GF-D8 (cell line): ENCODE data around the gene CHMP1A.
A peak's percentile ranks its signal among the peaks of the same experiment; 100 is the strongest.

ENCODE experiments used
- DNase-seq: peaks from one replicate; lab custom pipeline; 2025; lab: John Stamatoyannopoulos, UW

CHMP1A gene

DNA sequence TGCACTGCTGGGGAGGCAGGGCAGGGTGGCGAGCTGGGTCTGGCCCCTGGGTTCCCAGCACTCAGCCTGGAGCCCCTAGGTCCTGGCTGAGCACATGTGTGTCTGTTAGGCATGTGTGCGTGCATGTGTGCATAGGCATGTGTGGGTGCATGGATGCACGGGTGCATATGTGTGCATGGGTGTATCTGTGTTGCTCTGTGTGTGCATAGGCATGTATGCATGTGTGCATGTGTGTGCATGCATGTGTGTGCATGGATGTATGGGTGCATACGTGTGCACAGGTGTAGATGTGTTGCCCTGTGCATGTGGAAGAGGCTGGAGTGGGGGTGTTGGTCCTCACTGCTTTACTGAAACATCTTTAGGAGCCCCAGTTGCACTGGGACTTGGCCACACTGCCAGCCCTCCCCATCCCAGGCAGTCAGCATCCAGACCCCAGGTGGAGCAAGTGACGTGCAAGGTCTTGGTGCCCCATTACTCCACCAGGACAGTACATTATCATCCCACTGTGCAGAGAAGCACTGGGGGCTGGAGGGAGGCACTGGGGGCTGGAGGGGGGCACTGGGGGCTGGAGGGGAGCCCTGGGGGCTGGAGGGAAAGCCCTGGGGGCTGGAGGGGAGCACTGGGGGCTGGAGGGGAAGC lies 54.4 kb downstream of the CHMP1A start:
- DNase-seq = no peak

DNA sequence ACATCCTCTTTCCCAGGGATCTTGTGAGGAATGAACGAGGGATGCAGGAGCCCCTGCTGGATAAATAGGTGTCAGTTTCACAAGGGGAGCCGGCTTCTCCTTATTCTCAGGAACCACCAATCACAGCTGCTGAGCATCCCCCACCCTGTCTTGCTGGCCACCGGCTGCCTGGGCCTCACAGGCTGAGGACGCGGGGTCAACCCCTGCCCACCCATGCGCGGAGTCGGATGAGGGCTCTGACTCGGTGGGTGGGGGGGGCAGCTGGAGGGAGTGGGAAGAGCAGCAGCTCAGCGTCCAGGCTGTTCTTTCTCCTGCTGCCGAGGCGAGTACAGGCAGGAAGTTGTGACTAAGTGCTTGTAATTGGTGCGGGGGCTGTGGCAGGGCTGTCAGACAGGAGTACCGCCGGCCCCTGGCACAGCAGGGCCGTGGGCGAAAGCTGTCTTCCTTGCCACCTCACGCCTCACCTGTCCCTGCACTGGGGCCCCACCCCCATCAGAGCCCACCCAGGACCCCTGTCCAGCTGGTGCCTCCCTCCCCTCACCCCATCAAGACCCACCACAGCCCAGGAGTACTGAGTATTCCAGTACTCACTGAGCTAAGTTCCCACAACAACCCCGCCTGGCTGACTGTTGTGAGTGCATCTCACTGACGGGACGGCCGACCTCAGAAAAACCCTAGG lies 55.1 kb downstream of the CHMP1A start:
- DNase-seq = peak; percentile 18

DNA sequence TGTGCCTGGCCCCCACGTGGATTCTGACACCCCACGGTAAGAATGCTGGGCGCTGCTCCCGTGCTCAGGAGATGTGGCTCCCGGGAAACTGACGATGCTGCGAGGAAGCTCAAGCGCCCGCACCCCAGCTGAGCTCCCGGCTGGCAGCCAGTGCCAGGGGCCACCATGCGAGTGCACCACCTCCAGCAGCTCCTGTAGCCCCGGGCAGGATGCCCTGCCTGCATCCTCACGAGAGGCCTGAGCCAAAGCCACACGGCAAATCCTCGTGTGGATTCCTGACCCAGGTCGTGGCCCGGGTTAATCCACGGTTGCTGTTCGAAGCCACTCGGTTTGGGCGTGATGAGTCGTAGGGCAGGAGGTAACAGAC lies 55.6 kb downstream of the CHMP1A start:
- no peak for DNase-seq

DNA sequence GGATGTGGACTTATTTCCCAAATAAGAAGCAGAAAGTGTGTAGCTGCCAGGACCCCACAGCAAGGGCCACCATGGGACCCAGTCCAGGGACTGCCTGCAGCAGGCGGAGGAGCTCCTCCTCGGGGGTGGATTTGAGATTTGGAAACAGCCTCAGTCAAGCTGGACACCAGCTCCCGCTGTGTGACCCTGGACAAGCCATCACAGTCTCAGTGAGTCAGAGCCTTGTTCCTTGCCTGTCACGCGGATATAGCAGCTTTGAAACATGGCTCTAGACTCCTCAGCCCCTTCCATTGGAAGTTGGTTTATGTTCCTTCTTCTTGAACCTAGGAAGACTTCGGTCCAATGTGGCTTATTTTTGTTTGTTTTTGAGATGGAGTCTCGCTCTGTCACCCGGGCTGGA lies 56.6 kb downstream of the CHMP1A start:
- no peak for DNase-seq

DNA sequence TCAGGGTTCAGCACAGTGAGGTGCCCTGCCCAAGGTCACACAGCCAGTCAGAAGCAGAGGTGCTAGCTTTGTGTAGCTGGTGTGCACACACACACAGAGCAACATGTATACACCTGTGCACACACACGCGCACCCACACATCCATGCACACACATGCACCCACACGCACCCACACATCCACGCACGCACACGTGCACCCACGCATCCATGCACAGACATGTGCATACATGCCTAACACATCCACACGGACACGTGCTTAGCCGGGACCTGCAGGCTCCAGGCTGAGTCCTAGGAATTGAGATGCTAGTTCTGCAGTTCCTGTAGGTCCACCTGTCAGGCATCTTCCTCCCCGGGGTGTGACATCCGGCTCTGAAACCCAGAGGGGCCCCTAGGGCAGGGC lies 57.1 kb downstream of the CHMP1A start:
- no peak for DNase-seq

DNA sequence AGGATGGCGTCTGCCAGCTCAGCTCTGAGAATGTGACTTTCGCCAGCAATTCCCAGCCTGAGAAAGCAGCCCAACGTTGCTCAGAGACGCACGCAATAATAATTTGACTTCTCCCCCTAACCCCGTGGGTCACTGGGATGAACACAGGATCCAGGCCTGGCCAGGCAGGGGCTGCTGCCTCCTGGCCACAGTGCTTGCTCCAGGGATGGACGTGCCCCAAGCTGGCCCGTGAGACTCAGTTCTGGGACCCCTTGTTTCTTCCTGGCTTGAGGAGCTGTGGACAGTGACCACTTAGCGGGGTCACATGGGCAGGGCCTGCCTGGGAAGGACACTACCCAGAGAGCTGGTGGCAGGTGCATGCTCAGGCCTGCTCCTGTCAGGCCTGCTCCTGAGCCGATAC lies 57.6 kb downstream of the CHMP1A start:
- no peak for DNase-seq

DNA sequence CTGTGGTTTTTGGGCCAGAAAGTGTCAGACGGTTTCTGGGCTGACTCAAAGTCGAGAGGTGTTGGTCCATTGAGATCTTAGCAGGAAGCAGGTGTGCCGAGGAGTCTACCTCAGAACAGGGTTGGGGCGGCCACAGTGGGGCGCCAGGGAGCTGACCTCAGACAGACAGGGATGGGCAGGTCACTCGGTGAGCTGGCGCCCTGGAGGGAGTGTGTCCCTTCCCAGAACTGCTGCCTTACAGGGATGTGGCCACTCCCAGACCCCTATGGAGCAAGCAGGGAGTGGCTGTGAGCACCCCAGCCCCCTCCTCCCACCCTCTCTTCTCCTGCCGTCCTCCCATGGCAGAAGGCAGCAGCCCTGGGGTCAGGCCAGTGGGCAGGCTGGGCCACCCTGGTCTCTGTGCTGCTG lies 58.1 kb downstream of the CHMP1A start:
- peak; percentile 6 for DNase-seq

DNA sequence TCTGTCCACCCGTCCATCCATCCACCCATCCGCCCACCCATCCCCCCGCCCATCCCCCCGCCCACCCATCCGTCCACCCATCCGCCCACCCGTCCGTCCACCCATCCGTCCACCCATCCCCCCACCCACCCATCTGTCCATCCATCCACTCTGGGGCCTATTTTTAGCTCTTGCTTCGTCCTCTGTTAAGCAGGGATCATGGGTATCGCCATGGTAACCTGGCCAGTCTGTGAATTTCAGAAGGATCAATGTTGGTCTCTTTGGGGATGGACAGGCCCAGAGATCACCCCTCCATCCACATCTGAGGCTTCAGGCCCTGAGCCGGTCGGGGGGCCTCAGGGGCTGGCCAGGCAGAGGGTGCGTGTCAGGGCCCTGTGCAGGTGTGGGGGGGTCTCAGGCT lies 59.3 kb downstream of the CHMP1A start:
- DNase-seq = no peak

DNA sequence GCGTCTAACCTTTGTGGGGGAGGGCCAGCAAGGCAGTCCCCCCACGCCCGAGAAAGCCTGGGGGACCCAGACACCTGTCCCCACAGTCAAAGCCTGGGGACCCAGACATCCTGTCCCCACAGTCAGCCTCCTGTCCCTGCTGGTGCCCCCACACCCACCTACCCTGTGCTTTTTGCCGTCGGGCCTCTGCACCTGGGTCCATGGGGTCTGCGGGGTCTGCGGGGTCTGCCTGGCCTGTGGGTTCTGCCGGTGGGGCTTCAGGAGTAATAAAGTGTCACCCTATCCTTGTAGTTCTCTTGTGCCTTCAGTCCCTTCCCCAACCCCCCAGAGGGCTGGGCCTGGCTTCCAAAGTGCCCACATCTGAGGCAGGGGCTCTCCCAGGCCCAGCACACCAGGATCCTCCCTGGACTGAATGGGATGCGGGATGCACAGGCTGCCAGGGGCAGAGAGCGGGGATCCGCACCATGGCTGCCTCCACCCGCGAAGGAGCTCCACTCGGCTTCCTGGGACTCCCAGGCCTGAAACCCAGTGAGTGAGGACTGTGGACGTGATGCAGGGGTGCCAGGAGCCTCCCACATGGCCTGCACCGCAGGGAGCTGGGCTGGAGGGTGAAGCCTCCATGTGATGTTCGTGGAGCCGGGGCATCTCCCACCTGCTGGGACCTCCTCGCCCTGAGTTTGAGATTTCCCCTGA lies 60.4 kb downstream of the CHMP1A start:
- no peak for DNase-seq

DNA sequence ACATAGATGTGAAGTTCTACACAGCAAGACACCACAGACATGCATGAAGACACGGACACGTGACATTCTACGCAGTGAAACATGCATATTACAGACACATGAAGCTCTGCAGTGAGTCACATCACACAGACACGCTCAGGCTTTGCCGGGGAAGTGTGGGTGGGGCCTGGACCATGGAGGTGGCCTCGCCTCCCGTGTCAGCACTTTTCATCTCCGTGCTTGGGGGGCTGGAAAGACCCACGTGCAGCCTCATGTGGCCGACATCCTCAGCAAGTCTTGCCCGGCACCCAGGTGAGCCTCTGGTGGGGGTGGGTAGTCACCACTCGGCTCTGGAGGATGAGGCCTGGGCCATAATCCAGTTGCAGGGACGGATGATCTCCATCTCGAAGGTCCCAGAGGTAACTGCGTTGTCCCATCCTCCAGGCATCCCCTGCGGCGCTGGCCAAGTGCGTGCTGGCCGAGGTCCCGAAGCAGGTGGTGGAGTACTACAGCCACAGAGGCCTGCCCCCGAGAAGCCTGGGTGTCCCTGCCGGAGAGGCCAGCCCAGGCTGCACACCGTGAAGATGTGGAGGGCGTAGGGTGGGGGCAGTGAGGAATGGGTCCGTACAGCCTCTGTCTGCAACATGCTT lies 61.3 kb downstream of the CHMP1A start:
- DNase-seq = no peak

DNA sequence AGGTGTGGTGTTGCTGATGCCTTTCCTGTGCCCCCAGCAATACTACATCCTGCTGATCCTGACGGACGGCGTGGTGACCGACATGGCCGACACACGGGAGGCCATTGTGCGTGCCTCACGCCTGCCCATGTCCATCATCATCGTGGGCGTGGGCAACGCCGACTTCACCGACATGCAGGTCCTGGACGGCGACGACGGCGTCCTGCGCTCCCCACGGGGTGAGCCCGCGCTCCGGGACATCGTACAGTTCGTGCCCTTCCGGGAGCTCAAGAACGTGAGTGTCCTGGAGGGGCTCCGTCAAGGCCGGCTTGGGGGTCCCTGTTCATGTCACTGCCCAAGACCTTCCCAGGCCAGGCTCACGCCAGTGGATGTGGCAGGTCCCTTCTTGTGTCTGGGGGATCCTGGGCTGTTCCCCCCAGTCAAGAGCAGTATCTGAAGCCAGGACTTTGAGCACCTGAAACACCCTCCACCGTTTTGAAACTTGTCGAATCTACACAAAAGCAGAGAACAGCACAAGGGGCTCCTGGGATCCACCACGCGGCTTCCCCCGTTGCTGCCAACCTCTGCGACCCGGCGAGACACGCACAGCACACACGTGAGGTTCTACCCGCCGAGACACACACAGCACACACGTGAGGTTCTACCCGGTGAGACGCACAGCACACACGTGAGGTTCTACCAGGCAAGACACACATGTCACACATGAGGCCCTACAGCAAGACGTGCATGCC lies 62.0 kb downstream of the CHMP1A start:
- DNase-seq = no peak
